Inflammatory macrophage treated with lipopolysaccharide for 1 hour (primary cell): Measurements from ENCODE around the gene LIPH.
"Not testable (repeated sequence)": the region's sequence is repeated elsewhere in the genome, so short reads cannot be mapped to it uniquely, and the experiment has no call there.

Experiments
- DNase-seq, 2 donors: peaks; one replicate each; pipeline ENCODE4 v3.0.0-alpha.2; 2020 to 2022

Gene LIPH

DNA sequence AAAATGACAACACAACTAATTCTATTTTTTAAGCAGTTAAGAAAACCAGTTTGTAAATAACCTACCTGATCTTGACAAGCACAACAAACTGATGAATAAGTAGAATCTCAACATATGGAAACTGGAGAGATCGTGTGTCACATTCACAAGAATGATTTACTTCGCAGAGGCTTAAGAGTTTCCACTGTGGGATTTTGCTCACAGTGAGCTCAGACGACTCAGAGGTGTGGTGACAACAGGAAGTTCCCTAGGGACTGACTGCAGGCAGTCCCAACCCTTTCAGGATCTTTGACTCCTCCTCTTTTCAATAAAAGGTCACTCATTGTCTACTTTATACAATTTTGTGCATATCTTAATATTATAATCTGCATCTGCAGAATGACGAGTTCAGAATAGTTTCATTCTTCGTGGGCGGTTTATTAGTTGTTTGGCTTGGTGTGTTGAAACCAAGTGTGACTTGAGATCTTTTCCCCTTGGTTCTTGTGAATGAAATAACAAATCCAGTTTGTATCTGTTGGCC lies at the start of gene LIPH:
TSS of gene LIPH (minus strand) at position 231 of the 520 bp plus-strand sequence. CDS start at position 114, 117 bp downstream.
- DNase-seq, result peak; percentile 18 to 25

DNA sequence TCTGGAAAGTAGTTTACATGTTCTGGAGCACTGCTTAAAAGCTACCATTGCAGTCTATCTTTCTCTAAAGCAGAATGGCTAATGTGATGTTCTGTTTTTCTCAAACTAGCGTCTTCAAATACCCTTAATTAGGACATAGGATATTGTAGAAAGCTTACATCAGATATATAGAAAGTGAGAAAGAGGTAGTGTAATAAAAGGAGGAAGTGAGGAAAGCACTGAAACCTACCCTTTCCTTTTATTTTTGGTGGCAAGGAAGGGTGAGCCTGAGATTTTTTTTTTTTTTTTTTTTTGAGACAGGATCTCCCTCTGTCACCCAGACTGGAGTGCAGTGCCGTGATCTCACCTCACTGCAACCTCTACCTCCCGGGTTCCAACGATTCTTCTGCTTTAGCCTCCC lies 43.1 kb upstream of the LIPH start:
- peak; percentile 72 to 77 for DNase-seq

DNA sequence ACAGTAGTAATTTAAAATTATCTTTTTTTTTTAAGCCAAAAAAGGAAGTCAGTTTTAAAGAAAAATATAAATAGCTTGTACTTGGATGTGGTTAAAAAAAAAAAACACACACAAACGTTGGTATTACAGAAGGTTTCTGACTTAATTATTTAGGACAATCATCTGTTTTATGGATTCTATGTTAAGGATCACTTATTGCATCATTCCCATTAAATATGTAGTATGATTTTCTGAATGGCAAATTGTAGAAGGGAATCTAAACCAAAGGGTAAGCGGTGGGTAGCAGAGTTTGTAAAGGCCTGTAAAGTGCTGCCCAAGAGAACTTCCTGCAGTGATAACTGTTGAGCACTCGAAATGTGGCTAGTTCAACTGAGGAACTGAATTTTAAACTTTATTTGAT lies 41.7 kb upstream of the LIPH start:
- DNase-seq, result peak in 1 of 2 donors; percentile 6

GRCh38 chr3:185586686-185587039 lies 34.3 kb upstream of the LIPH start:
- no peak for DNase-seq

DNA sequence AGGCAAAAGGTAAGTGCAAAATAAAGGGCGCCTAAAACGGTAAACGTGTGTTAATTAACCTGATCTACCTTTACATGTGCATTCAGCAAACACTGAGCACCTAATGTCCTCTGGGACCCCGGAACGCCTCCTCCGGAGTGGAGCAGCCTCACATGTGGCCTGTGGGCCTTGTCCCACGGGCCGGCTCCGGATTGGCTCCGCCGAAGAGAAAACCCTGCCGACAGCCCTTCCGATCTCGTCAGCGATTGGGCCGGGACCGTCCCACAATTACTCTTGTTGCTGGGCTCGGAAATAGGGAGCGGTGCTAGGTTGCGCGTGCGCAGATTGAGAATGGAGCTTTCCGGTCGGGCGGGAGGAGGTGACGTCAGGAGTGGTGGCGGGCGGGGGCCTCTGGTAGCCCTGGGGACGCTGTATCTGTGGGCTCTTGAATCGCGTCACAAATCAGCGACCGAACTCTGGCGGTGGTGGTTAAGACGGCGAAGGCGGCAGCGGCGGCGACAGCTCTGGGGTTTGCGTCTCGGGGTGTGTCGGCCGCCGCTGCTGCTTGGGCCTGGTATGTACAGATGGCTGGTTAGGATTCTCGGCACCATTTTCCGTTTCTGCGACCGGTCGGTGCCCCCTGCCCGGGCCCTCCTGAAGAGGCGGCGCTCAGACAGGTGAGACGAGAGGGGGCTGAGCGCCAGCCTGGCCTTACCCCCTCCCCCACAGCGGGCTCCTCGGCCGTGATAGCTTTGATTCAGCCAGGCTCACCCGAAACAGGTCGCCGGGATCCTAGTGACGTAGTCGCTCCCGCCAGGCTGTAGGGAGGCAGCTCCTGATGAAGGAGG lies 33.7 kb upstream of the LIPH start, which contains the start of gene SENP2:
TSS of gene SENP2 (plus strand) at position 437 of the 827 bp plus-strand sequence. CDS start at position 556, 119 bp downstream.
- DNase-seq, result peak; percentile 99 to 100

DNA sequence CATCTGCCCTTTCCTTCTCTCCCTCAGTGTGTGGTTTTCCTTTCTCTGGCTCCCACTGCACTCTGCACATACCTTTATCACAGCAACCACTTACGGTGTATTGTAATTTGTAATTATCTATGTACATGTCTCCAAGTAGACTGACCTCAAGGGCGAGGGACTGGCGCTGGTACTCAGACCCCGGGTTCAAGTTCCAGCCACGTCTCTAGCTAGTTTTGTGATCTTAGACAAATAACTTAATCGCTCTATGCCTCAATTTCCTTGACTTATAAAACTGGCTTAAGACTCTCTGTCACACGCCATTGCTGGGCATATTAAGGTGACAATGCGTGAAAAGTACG lies 33.1 kb upstream of the LIPH start:
- DNase-seq, result no peak

GRCh38 chr3:185584686-185585085 lies 32.3 kb upstream of the LIPH start:
- no peak for DNase-seq

DNA sequence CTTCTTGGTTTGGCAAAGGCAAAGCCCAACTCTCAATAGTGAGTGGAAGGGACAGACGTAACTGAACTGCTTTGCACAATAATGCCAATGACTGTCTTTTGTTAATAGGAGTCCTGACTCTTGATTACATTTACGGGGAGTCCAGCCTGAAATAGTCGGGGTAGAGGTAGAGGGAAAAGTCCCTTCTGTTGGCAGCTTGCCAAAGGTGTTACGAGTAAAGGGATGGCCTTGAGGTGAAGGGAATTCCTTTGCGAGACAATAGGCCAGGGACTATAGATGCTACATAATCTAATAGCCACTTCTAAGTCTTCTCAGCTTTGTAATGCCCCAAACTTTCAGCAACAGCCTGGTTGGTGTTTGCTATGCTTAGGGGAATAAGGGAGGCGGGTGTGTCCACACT lies 31.5 kb upstream of the LIPH start:
- DNase-seq, result no peak

DNA sequence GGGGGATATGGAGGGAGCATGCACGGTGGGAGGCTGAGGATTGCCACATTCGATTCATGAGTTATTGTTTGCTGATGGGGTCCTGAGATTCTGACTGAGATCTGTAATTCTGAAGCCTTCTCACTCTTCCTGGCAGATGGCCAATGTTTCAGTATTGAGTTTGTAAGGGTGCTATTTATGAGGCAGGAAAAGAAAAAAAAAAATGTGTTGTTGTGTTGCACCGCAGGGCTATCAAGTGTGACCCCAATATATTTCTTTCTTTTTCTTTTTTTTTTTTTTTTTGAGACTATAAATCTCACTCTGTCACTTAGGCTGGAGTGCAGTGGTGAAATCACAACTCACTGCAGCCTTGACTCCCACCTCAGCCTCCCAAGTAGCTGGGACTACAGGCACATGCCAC lies 30.5 kb upstream of the LIPH start:
- no peak for DNase-seq

- DNase-seq, result no peak
These were observed 29.8 kb upstream of the LIPH start for GRCh38 chr3:185582236-185582635.

DNA sequence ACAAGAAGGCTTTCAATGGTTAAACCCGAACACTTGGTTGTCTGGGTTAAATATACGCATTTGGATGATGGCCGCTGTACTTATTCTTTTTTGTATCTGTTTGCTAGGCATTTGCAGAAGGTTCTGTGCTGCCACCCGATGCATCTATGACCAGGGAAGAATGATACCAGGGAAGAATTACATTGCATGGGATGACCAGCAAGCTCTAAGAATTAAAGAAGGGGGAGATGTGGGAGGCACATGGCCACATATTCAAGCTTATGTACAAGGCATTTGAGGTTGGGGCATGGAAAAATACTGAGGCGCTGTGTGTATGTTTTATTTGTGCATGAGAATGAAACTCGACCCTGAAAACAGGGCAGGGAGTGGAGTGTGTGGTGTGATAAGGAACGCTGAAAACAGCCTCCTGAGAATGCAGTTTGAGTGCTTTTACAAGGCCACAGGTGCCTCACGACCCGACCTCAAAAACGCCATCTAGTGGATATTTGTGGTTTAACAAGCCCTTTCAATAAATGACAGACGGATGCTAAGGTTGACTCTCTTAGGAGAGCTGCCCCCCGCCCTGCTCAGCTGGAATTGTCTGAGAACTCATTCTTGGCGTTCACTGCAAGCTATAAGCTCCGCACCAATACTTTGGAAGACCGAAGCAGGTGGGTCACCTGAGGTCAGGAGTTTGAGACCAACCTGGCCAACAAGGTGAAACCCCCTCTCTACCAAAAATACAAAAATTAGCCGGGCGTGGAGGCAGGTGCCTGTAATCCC lies 22.9 kb upstream of the LIPH start:
- peak; percentile 25 to 80 for DNase-seq

GRCh38 chr3:185572183-185572582 lies 19.8 kb upstream of the LIPH start:
- no peak for DNase-seq

DNA sequence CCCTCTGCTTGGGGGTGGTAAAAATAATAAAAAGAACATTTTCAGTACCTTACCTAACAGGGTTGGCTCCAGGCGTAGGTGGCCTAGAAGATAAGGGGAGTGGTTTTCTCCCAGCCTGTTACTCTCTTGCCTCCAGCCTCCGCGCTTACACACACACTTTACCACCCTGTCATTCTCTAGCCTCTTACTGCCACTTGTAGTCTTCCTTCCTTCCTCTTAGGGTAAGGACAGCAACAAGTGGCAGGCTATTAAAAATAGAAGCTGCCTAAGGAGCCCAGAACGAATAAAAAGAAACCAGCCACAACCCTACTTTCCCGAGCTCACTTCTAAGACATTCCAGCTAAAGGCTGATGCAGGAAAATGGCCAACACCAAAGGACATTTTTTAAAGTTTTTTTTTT lies 9.6 kb upstream of the LIPH start:
- no peak for DNase-seq

GRCh38 chr3:185561374-185561943 lies 9.1 kb upstream of the LIPH start:
- DNase-seq, result no peak

DNA sequence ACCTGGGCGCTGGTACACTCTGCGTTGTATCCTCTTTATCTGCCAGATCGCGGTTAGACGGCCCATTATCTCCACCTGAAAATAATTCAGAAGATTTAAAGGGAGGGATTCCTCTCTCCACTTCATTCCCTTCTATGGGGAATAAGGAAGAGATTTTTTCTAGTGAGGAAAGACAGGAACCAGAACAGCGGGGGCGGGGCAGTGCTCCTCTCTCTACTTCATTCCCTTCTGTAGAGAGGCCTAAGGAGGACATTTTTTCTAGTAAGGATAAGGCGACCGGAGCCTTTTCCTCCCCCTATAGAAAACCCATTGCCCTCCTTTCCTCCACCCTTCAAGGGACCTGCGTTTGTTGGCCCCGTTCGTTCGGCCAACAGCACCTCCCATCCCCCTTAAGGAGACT lies 8.3 kb upstream of the LIPH start:
- DNase-seq, result no peak

GRCh38 chr3:185559706-185560090 lies 7.3 kb upstream of the LIPH start:
- no peak for DNase-seq

GRCh38 chr3:185558395-185558794 lies 6.0 kb upstream of the LIPH start:
- no peak for DNase-seq

- DNase-seq, result not testable (repeated sequence)
These were observed 4.3 kb upstream of the LIPH start for GRCh38 chr3:185556640-185557039.

DNA sequence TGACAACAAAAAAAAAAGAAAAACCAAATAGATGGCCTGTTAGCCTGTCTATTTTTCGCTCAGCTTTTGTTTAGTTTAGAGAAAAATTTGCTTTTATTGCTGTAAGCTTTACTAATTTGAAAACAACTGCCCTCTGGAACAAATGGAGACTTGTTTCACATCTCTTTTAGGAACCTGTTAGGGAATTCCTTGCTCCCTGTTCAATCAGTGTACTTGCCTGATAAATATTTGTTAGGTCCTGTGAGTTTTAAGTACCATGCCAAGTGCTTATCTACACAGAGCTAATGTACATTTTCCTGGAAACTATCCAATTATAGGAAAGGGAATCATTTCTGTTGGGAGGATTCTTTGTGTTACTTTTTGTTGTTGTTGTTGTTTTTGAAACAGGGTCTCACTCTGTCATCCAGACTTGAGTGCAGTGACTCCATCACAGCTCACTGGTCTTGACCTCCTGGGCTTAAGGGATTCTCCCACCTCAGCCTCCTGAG lies 3.5 kb upstream of the LIPH start:
- no peak for DNase-seq

GRCh38 chr3:185555101-185555501 lies 2.7 kb upstream of the LIPH start:
- no peak for DNase-seq

DNA sequence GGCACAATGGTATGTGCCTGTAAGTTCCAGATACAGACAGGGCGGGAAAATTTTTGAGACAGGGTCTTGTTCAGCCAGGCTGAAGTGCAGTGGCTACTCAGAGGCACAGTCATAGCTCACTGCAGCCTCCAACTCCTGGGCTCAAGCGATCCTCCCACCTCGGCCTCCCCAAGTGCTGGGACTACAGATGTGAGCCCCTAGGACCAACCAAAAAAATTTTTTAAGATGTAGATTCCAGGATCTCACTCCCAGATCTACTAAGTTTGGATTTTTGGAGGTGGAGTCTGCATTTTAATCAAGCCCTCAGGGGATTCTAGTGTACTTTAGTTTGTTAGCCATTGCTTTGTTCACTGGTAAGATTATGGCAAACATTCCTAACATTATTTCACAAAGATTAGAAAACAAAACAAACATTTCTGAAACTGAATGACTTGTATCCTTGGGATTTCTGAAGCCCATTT lies 2.7 kb downstream of the LIPH start:
- no peak for DNase-seq

DNA sequence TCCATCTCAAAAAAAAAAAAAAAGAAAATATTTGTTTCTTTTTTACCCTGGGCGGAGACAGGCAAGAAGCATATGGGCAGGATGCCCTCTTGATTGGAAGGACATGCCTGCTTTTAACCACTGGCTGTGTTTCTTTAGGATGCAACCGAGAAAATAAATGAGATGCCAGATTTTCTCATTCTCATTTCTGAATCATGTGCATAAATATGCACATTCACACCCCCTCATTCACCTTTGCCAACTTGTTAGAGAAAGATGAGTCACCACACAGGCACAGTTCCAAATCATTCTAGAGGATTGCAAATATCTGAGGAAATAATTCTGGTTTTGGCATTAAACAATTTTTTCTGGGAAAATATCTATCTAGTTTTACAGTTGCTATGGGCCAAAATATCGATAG lies 3.3 kb downstream of the LIPH start:
- DNase-seq, result no peak

DNA sequence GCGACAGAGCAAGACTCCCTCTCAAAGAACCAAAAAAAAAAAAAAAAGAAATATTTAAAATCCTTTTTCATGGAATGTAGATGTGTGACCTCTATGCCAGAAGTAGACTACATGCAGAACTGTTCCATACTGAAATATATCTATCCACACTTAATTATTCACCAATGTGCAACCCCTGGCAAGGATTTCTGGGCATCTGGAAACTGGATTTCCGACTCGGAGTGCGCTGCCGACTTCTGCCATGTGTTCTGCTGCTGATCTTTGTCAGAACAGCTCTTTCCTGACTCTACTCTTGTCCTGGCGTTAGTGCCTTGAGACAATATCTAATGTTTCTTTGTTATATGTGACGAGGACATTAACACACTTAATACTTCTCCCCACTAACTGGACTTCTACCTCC lies 11.7 kb downstream of the LIPH start:
- DNase-seq, result no peak
